Measurements from ENCODE around the gene DLGAP3. TPM values are rescaled to one million over a fixed set of nuclear protein-coding genes. Genes with fewer than 3 reads are reported as not detected.

Gene DLGAP3
- total and polyA plus RNA-seq, 12 donors = 0.07 to 0.35 (median 0.13) TPM; not detected in 6

DNA sequence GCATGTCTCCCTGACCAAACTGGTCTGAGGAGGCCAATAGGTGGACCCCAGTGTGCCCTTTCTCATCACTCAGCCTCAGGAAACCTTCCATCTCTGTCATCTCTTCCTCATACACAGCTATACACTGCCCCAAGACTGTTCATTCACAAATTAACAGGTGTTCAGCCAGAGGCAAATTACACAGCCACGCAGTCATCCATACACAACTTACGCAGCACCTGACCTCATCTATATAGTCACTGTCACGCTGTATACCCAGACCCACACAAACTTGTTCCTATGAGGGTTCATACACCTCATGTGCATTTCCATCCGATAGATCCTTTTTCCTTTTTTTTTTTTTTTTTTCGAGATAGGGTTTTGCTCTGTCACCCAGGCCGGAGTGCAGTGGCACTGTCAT is 12.4 kb downstream of the DLGAP3 start:
- DNase-seq (no peak), ATAC-seq (no peak)
- TF ChIP-seq, protein P1, sequence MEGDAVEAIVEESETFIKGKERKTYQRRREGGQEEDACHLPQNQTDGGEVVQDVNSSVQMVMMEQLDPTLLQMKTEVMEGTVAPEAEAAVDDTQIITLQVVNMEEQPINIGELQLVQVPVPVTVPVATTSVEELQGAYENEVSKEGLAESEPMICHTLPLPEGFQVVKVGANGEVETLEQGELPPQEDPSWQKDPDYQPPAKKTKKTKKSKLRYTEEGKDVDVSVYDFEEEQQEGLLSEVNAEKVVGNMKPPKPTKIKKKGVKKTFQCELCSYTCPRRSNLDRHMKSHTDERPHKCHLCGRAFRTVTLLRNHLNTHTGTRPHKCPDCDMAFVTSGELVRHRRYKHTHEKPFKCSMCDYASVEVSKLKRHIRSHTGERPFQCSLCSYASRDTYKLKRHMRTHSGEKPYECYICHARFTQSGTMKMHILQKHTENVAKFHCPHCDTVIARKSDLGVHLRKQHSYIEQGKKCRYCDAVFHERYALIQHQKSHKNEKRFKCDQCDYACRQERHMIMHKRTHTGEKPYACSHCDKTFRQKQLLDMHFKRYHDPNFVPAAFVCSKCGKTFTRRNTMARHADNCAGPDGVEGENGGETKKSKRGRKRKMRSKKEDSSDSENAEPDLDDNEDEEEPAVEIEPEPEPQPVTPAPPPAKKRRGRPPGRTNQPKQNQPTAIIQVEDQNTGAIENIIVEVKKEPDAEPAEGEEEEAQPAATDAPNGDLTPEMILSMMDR (IDR thresholded peaks at IDR 0.05) = no peak
- H3K36me3 ChIP-seq = no peaks in the 10 kb centered on the region
- H3K4me3 ChIP-seq = no peak overlapping the region
- H3K9me3 ChIP-seq = no peaks in the 10 kb centered on the region
- no peak overlapping the region for H3K27ac ChIP-seq
- H3K27me3 ChIP-seq = peaks cover 0 to 44% (median 26%) of the 10 kb centered on the region in 7 donors
- intact Hi-C loops (cut with DNase I) = no loop called here
- peaks cover 0 to 9% (median 0%) of the 10 kb centered on the region in 9 donors for H3K4me1 ChIP-seq
- WGBS, 2 donors = 86 to 87% methylated on average over 6 of the region's 6 CpGs

- ATAC-seq = no peak
These were observed 13.3 kb downstream of the DLGAP3 start for GRCh38 chr1:34916104-34916503.

DNA sequence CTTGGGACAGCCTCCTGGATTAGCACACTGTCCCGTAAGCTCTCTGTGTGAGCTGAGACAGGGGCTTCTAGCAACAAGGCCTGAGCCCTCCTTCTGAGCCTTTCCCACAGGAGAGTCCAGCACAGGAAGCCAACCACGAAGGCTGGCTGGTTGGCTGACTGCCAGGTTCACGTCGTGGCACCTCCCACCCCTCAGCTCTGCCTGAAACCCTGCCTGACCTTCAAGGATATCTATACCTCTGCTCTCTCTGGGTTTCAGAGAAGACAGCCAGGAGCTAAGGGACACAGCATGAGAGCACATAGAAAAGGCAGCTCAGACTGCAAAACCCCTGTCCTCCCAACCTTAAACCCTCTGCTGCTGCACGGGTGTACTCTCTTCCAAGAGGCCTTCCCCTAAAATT is 13.9 kb downstream of the DLGAP3 start:
- TF ChIP-seq, protein P1 (IDR thresholded peaks at IDR 0.05) = no peak
- ATAC-seq (no peak), DNase-seq (no peak)
- Histone ChIP-seq H3K27ac (no peak overlapping the region), H3K9me3 (no peaks in the 10 kb centered on the region), H3K36me3 (no peaks in the 10 kb centered on the region), H3K27me3 (peaks cover 0 to 37% (median 14%) of the 10 kb centered on the region in 7 donors), H3K4me3 (no peak overlapping the region), H3K4me1 (peaks cover 0 to 9% (median 0%) of the 10 kb centered on the region in 9 donors)
- intact Hi-C loops (cut with DNase I) = no loop called here
- WGBS, 2 donors = 24 to 31% methylated on average over 5 of the region's 5 CpGs

More at GRCh38 chr1:34916104-34916503, 13.3 kb downstream of the DLGAP3 start:
- Histone ChIP-seq H3K4me3 (no peak overlapping the region), H3K9me3 (no peaks in the 10 kb centered on the region), H3K4me1 (peaks cover 0 to 9% (median 0%) of the 10 kb centered on the region in 9 donors), H3K36me3 (no peaks in the 10 kb centered on the region), H3K27me3 (peaks cover 0 to 41% (median 17%) of the 10 kb centered on the region in 7 donors), H3K27ac (no peak overlapping the region)
- intact Hi-C loops (cut with DNase I) = no loop called here
- no peak for DNase-seq
- TF ChIP-seq, protein P1 (IDR thresholded peaks at IDR 0.05) = no peak
- 80 to 84% methylated on average over 4 of the region's 4 CpGs for WGBS, 2 donors

- 83 to 85% methylated on average over 2 of the region's 2 CpGs for WGBS, 2 donors
- Histone ChIP-seq H3K36me3 (no peaks in the 10 kb centered on the region), H3K27me3 (peaks cover 0 to 34% (median 11%) of the 10 kb centered on the region in 7 donors), H3K9me3 (no peaks in the 10 kb centered on the region), H3K27ac (no peak overlapping the region), H3K4me3 (no peak overlapping the region), H3K4me1 (peaks cover 0 to 9% (median 0%) of the 10 kb centered on the region in 9 donors)
- DNase-seq (no peak), ATAC-seq (no peak)
- intact Hi-C loops (cut with DNase I) = no loop called here
- TF ChIP-seq, protein P1 (IDR thresholded peaks at IDR 0.05) = no peak
These were observed 14.5 kb downstream of the DLGAP3 start for GRCh38 chr1:34914958-34915357.

Measured in heart right ventricle (tissue), 16 donors.